GM12801 (cell line): Measurements from ENCODE around the gene EZR.

Source experiments
- TF ChIP-seq, protein P1 (sequence below): IDR thresholded peaks from one replicate; pipeline ENCODE4 v1.5.1; 2011; ENCODE audit warnings: control low read depth; ENCODE audit not compliant: insufficient read length; ENCODE audit errors: extremely low read depth

The EZR gene

DNA sequence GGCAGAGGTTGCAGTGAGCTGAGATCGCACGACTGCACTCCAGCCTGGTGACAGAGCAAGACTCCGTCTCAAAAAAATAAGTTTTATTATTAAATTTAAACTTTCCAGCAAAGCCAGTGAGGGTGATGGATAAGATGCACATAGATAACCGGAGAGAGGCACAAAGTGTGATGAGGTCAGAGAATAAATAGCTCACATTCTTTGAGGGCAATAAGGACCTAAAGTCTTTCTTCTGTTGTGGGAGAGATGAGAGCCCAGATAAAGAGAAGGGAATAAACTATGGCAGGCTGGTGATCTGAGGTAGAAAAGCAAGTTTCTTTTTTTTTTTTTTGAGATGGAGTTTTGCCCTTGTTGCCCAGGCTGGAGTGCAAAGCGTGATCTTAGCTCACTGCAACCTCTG is 20.6 kb upstream of the EZR start:
- TF ChIP-seq, protein P1, sequence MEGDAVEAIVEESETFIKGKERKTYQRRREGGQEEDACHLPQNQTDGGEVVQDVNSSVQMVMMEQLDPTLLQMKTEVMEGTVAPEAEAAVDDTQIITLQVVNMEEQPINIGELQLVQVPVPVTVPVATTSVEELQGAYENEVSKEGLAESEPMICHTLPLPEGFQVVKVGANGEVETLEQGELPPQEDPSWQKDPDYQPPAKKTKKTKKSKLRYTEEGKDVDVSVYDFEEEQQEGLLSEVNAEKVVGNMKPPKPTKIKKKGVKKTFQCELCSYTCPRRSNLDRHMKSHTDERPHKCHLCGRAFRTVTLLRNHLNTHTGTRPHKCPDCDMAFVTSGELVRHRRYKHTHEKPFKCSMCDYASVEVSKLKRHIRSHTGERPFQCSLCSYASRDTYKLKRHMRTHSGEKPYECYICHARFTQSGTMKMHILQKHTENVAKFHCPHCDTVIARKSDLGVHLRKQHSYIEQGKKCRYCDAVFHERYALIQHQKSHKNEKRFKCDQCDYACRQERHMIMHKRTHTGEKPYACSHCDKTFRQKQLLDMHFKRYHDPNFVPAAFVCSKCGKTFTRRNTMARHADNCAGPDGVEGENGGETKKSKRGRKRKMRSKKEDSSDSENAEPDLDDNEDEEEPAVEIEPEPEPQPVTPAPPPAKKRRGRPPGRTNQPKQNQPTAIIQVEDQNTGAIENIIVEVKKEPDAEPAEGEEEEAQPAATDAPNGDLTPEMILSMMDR, result no peak

DNA sequence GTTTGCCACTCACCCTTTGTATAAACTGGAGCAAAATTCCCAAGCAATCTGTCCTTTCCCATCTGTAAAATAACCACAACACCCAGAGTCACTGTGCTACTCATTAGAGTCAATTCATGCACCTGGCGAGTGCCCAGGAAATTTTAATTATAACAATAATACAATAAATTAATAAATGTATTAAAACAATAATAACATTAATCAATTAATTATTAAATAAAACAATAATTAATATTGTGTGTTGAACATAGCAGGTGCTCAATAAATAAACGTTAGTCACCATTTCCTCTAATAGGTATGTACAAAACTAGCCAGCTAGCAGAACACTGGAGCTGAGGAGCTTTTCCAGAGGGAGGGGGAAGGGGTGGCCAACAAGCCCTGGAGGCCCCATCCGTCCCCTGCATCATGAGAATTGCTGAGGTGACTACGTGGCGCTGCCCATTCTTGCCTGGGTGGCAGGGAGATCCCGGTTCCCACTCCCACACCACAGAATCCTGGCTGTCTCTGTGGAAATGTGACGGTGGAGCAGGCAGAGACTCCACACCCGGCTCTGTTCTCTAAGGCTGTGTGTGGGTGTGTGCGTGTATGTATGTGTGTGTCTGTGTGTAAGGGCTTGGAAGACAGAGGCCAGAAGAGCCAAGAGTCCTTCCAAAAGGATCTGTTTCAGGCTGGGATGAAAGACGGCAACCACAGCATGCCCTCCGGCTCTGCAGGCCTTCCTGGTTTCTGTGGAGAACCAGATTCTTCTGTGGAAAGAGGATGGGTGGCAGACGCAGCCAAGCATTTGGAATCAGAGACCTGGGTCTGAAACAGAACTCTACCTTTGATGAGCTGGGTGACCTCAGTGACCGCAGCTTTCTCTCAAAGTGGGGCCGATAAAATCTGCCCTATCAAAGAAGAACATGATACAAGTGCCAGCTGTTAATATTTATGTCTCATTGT is 18.8 kb upstream of the EZR start:
- TF ChIP-seq, protein P1, result no peak

DNA sequence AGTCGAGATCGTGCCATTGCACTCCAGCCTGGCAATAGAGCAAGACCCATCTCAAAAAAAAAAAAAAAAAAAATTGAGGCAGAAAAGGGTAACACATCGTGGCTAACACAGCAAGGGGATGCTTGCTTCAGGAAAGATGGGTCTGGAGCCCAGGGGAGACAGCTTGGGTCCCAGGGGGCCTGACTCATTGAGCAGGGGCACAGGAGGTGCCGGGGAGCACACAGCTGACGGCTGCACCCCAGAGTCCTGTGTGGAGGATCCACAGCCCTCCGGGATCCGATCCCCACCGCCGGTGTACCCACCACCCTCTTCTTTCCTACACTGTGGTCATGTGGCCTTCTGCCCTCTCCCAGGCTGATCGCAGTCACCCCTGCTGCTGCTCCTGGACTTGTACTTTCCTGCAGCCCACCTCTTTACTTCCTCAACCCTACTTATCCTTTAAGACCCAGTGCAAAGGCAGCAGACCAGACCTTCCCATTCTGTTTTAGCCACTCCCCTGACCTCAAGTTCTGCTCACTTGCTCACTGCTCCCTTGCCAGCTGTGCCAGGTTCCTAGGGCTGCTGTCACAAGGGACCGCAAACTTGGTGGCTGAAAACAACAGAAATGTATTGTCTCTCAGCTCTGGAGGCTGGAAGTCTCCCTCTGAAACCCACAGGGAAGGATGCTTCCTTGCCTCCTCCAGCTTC is 17.6 kb upstream of the EZR start:
- TF ChIP-seq, protein P1, result no peak

DNA sequence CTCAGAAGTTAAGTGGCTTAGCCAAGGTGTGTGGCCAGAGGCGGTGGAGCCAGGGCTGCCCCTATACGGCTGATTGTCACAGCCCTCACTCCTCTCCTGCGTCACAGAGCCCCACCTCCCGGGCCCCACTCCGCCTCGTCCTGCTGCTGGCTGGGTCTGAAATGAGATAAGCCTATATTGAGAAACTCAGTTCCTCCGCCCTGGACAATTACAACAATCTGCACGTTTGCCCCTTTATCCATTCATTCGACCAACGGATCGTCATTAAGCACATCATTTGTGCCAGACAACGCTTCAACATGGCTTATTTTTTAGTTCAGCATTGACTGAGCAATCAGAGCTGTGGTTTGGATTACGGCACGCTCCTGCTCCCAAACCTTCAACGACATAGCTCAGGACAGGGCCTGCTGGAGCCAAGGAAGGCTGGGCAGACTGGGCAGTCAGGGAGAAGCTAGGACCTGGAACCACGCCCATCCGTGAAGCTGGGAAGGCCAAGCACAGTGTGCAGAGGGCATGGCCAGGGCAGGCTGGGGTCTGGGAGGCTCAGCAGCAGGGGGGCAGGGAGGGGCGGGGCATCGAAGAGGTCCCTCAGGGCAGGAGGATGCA is 16.6 kb upstream of the EZR start:
- TF ChIP-seq, protein P1, result no peak

DNA sequence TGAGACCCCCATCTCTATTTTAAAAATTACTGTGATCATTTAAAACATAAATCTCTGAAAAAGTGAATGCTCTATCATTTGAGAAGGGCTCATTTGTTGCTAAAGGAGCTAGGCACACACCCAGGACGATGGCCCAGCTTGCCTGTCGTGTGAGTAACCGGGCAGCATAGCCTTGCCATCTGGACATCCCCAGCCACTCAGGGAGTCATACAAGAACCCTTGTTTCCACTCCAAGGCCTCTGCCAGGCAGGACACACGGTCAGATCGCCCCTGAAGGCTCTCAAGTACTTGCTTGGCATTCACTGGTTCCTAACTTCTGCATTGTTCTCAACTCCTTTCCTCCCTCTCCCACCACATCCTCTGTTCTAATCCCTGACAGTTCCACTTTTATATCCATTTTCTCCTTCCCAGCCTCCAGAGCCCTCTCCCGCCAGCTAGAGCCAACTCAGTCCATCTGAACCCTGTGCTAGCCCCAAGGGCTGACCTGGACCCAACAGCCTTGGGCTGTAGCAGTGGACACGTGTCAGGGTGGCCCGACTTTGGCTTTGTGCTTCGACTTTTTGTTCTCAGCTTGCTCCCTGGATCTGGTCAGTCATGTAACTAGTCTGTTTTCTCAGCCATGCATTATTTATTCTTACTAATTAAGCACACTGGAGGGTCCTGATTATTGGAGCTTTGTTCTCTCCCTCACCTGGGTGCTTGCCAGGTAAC is 15.7 kb upstream of the EZR start:
- TF ChIP-seq, protein P1, result no peak

DNA sequence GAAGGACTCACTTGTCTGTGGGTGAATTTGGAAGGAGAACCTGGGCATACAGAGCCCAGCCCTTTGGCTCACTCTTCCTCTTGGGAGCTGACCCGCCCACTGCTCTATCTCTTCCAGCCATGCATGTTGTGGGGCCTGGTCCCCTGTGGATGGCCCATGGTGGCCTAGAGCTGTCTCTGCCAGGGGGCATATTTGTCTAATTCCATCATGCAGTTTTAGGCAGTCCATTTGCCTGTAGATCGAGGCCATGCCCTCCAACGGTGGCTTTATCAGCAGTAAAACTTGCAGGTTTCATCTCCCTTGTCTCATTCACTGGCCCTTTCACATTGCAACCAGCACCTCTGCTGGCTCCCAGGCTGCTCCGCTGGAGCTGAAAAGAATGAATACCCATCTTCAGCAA is 12.9 kb upstream of the EZR start:
- TF ChIP-seq, protein P1, result no peak

DNA sequence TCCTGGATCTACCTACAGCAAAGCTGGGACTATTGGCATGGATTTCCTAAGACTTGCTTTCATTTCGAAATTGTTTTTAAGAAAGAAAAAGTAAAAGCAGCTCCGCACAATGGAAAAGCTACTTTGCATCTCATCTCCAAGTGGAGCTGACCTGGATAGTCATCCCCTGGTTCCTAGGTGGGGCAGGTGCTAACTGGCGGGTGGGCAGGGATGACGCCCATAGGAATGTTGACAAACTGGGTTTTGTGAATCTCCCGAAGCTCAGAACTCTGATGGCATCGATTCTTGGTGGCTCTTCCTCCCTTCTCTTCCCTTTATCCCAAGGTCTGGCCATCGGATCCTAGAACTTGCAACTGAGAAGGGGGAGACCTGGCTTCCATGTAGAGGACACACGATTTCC is 12.4 kb upstream of the EZR start:
- TF ChIP-seq, protein P1, result no peak
